ENCODE measurements around the gene TLE3. TPM values are rescaled to one million over a fixed set of nuclear protein-coding genes. Genes with fewer than 3 reads are reported as not detected.

TLE3 gene
- total RNA-seq, 1 donor from 2014 or later: 17.8 TPM

- intact Hi-C loops (cut with micrococcal nuclease): no loop called here
- peaks cover 63% of the 10 kb centered on the region for H3K36me3 ChIP-seq
- peak overlapping the region; percentile 48 for H3K4me3 ChIP-seq
- TF ChIP-seq, protein P1, sequence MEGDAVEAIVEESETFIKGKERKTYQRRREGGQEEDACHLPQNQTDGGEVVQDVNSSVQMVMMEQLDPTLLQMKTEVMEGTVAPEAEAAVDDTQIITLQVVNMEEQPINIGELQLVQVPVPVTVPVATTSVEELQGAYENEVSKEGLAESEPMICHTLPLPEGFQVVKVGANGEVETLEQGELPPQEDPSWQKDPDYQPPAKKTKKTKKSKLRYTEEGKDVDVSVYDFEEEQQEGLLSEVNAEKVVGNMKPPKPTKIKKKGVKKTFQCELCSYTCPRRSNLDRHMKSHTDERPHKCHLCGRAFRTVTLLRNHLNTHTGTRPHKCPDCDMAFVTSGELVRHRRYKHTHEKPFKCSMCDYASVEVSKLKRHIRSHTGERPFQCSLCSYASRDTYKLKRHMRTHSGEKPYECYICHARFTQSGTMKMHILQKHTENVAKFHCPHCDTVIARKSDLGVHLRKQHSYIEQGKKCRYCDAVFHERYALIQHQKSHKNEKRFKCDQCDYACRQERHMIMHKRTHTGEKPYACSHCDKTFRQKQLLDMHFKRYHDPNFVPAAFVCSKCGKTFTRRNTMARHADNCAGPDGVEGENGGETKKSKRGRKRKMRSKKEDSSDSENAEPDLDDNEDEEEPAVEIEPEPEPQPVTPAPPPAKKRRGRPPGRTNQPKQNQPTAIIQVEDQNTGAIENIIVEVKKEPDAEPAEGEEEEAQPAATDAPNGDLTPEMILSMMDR (IDR thresholded peaks at IDR 0.05; ENCODE audit: borderline replicate concordance): no peak
- DNase-seq: peak; percentile 80
- H3K27ac ChIP-seq (replicated peaks): peak overlapping the region; percentile 1
- H3K27me3 ChIP-seq (ENCODE audit: low read depth): no peaks in the 10 kb centered on the region
- peaks cover 38% of the 10 kb centered on the region for H3K4me1 ChIP-seq
- no peaks in the 10 kb centered on the region for H3K9me3 ChIP-seq (replicated peaks)
Observed at GRCh38 chr15:70062321-70062956, 35.3 kb downstream of the TLE3 start.

DNA sequence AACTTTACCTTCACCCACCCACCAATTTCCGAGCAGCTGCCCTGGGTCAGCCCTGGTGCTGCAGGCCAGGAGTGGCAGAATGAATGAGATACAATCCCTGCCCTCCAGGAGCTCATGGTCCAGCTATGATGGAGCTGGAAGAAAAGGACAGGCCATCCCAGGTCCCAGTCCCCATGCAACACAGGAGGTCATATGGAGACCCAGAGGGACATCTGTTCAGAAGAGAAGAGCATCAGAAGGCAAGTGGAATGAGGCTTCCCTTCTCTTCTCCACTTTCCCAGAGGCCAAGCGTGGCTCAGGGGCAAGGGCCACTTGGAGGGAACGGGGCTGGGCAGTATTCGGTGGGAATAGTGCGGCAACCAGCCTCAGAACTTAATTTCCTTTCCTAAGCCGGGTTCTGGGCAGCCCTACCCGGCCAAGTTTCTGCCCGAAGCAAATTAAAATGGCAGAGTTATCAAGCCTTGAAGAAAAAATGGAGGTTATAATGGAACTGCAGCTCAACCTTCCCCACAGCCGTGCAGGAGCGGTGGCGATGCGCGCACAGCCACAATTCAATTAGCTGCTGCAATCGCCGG, 35.9 kb downstream of the TLE3 start:
- peak overlapping the region; percentile 48 for H3K4me3 ChIP-seq
- H3K4me1 ChIP-seq: peaks cover 38% of the 10 kb centered on the region
- H3K27ac ChIP-seq (replicated peaks): peak overlapping the region; percentile 1
- no peaks in the 10 kb centered on the region for H3K9me3 ChIP-seq (replicated peaks)
- H3K36me3 ChIP-seq: peaks cover 68% of the 10 kb centered on the region
- TF ChIP-seq, protein P1 (IDR thresholded peaks at IDR 0.05; ENCODE audit: borderline replicate concordance): no peak
- H3K27me3 ChIP-seq (ENCODE audit: low read depth): no peaks in the 10 kb centered on the region
- DNase-seq: no peak
- intact Hi-C loops (cut with micrococcal nuclease): no loop called here

- DNase-seq: no peak
Observed at GRCh38 chr15:70060993-70061305, 36.8 kb downstream of the TLE3 start.

DNA sequence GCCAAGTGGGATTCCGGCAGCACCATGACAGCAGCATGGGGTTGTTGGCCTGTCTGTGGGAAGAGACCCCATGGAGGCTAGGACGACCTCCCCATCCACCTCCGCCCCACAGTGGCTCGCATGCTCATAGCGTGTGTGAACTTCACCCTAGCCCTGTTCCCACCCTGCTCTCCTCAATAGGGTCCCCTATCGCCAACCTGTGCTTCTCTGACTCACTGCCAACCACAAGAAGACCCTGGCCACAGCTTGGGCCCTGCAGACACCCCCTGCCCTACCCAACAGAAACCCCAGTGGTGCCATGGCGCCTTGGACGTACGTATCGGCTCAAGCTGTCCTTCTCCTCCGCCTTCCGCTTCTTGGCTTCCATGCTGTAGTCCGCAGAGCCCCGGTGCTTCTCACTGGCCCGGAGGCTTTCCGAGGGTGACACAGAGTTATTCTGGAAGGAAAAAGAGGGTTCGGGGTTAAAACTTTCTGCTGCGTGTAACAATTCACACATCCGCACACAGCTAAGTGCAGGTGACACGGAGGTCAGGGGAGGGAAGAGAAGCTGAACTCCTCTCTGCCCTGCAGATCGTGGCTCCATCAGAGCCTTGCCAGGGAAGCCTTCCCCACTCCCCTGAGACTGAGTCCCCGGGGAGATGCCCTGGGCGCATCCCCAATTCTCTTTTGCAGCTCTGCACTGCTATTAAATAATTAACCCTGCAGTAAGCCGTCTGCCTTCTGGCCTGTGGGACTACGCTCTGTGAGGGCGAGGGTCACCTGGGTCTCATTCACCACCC, 37.3 kb downstream of the TLE3 start:
- no peak for DNase-seq
- intact Hi-C loops (cut with micrococcal nuclease): no loop called here
- H3K4me3 ChIP-seq: no peak overlapping the region
- H3K4me1 ChIP-seq: peaks cover 36% of the 10 kb centered on the region
- TF ChIP-seq, protein P1 (IDR thresholded peaks at IDR 0.05; ENCODE audit: borderline replicate concordance): no peak
- no peaks in the 10 kb centered on the region for H3K27me3 ChIP-seq (ENCODE audit: low read depth)
- no peak overlapping the region for H3K27ac ChIP-seq (replicated peaks)
- H3K36me3 ChIP-seq: peaks cover 68% of the 10 kb centered on the region
- H3K9me3 ChIP-seq (replicated peaks): no peaks in the 10 kb centered on the region

More at GRCh38 chr15:70060993-70061305, 36.8 kb downstream of the TLE3 start:
- H3K4me1 ChIP-seq: peaks cover 38% of the 10 kb centered on the region
- no peaks in the 10 kb centered on the region for H3K9me3 ChIP-seq (replicated peaks)
- H3K27ac ChIP-seq (replicated peaks): no peak overlapping the region
- TF ChIP-seq, protein P1 (IDR thresholded peaks at IDR 0.05; ENCODE audit: borderline replicate concordance): no peak
- intact Hi-C loops (cut with micrococcal nuclease): no loop called here
- H3K27me3 ChIP-seq (ENCODE audit: low read depth): no peaks in the 10 kb centered on the region
- H3K4me3 ChIP-seq: no peak overlapping the region
- H3K36me3 ChIP-seq: peaks cover 68% of the 10 kb centered on the region

- intact Hi-C loops (cut with micrococcal nuclease): no loop called here
- TF ChIP-seq, protein P1 (IDR thresholded peaks at IDR 0.05; ENCODE audit: borderline replicate concordance): no peak
- H3K4me3 ChIP-seq: no peak overlapping the region
- H3K4me1 ChIP-seq: peaks cover 28% of the 10 kb centered on the region
- no peak for DNase-seq
- H3K9me3 ChIP-seq (replicated peaks): no peaks in the 10 kb centered on the region
- peaks cover 72% of the 10 kb centered on the region for H3K36me3 ChIP-seq
- H3K27ac ChIP-seq (replicated peaks): no peak overlapping the region
- no peaks in the 10 kb centered on the region for H3K27me3 ChIP-seq (ENCODE audit: low read depth)
Observed at GRCh38 chr15:70059476-70060213, 38.1 kb downstream of the TLE3 start.
